ENCODE data around the gene PRKN. TPM values are rescaled to one million over a fixed set of nuclear protein-coding genes. Genes with fewer than 3 reads are reported as not detected.

The PRKN gene
- total and polyA plus RNA-seq, 9 donors = 3.0 to 15.0 (median 9.2) TPM

DNA sequence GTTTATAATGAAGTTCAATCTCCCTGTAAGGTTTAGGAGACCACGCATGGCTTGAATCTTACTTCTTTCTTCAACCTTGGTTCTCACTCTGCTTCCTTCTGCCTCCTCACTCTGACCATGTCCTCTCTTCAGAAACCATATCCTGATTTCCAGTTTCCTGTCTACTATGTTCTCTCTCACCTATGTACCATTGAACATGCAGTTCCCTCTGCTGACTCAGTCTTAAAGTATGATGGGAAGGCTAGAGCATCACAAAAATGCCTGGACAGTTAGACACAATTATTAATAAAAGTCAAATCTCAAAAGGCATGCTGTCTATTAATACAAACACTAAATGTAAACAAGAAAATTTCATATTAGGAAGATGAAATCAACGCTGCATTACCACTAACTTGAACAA lies 151.6 kb downstream of the PRKN start:
- no peak overlapping the region for H3K4me3 ChIP-seq
- H3K36me3 ChIP-seq = no peaks in the 10 kb centered on the region
- no peaks in the 10 kb centered on the region for H3K4me1 ChIP-seq (ENCODE audit: insufficient read depth)
- WGBS, 3 donors = 96 to 98% (median 96%) methylated on average over 2 of the region's 2 CpGs
- H3K27ac ChIP-seq = no peak overlapping the region
- H3K9me3 ChIP-seq = no peaks in the 10 kb centered on the region
- DNase-seq = no peak
- no peak for TF ChIP-seq EP300 (IDR thresholded peaks at IDR 0.05)
- no peak for TF ChIP-seq POLR2A (IDR thresholded peaks at IDR 0.05)
- TF ChIP-seq CTCF (IDR thresholded peaks at IDR 0.05) = no peak
- intact Hi-C loops (cut with DNase I) = no loop called here
- H3K27me3 ChIP-seq = no peaks in the 10 kb centered on the region

GRCh38 chr6:162572240-162572639 lies 155.3 kb downstream of the PRKN start:
- DNase-seq = no peak
- Histone ChIP-seq H3K4me1 (ENCODE audit: insufficient read depth) (no peaks in the 10 kb centered on the region), H3K27ac (no peak overlapping the region), H3K36me3 (no peaks in the 10 kb centered on the region), H3K9me3 (no peaks in the 10 kb centered on the region), H3K27me3 (no peaks in the 10 kb centered on the region), H3K4me3 (no peak overlapping the region)
- WGBS, 3 donors = 45 to 58% (median 54%) methylated on average over 3 of the region's 3 CpGs
- TF ChIP-seq POLR2A (IDR thresholded peaks at IDR 0.05) (no peak), EP300 (IDR thresholded peaks at IDR 0.05) (no peak), CTCF (IDR thresholded peaks at IDR 0.05) (no peak)
- intact Hi-C loops (cut with DNase I) = no loop called here

- no peaks in the 10 kb centered on the region for H3K27me3 ChIP-seq
- TF ChIP-seq CTCF (IDR thresholded peaks at IDR 0.05) = no peak
- TF ChIP-seq EP300 (IDR thresholded peaks at IDR 0.05) = no peak
- 92 to 97% (median 95%) methylated on average over 7 of the region's 7 CpGs for WGBS, 3 donors
- DNase-seq = no peak
- intact Hi-C loops (cut with DNase I) = no loop called here
- H3K27ac ChIP-seq = no peak overlapping the region
- no peak overlapping the region for H3K4me3 ChIP-seq
- no peaks in the 10 kb centered on the region for H3K4me1 ChIP-seq (ENCODE audit: insufficient read depth)
- no peaks in the 10 kb centered on the region for H3K36me3 ChIP-seq
- no peaks in the 10 kb centered on the region for H3K9me3 ChIP-seq
Measured at GRCh38 chr6:162568266-162568665, 159.3 kb downstream of the PRKN start.

GRCh38 chr6:162562041-162562440 lies 165.5 kb downstream of the PRKN start:
- no peak for DNase-seq
- Histone ChIP-seq H3K27ac (no peak overlapping the region), H3K27me3 (no peaks in the 10 kb centered on the region), H3K36me3 (no peaks in the 10 kb centered on the region), H3K9me3 (no peaks in the 10 kb centered on the region), H3K4me3 (no peak overlapping the region), H3K4me1 (ENCODE audit: insufficient read depth) (no peaks in the 10 kb centered on the region)
- 93 to 96% (median 95%) methylated on average over 3 of the region's 3 CpGs for WGBS, 3 donors
- TF ChIP-seq CTCF (IDR thresholded peaks at IDR 0.05) (no peak), POLR2A (IDR thresholded peaks at IDR 0.05) (no peak), EP300 (IDR thresholded peaks at IDR 0.05) (no peak)
- intact Hi-C loops (cut with DNase I) = no loop called here

DNA sequence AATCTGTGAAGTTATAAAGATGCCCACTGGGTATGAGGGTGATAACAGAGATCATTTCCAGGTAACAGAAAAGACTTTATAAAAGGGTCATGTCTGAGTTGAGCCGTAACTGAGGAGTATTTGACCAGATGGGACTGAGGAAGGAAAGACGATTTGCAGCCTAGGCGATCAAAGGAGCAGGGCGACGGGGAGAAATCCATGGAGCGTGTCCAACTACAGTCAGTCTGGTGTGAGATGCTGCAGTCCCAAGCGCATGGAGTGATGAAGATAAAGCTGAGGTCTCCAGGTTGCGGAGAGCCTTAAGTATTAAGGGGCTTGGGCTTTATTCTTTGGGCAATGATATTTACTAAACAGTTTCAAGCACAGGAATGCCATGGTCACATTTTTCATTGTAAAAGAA lies 166.7 kb downstream of the PRKN start:
- 88 to 91% (median 89%) methylated on average over 8 of the region's 8 CpGs for WGBS, 3 donors
- DNase-seq = no peak
- Histone ChIP-seq H3K4me1 (ENCODE audit: insufficient read depth) (no peaks in the 10 kb centered on the region), H3K27ac (no peak overlapping the region), H3K9me3 (no peaks in the 10 kb centered on the region), H3K36me3 (no peaks in the 10 kb centered on the region), H3K4me3 (no peak overlapping the region), H3K27me3 (no peaks in the 10 kb centered on the region)
- no peak for TF ChIP-seq EP300 (IDR thresholded peaks at IDR 0.05)
- TF ChIP-seq POLR2A (IDR thresholded peaks at IDR 0.05) = no peak
- no peak for TF ChIP-seq CTCF (IDR thresholded peaks at IDR 0.05)
- intact Hi-C loops (cut with DNase I) = no loop called here
